Testis (tissue), 2 donors: Measurements from ENCODE around the gene DCAF10.

ENCODE experiments used
- CTCF ChIP-seq, 3 experiments: fragments of 450-650 bp in 2 of 3; fragments of 200-600 bp in 1 of 3; sonication (generic) in 1 of 3; IDR thresholded peaks; one replicate each; pipeline ENCODE4 v1.5.1; 2016 to 2019; ENCODE audit warnings: antibody characterized with exemption in 3 of 3, mild to moderate bottlenecking in 2 of 3, moderate library complexity in 1 of 3
- POLR2A ChIP-seq: fragments of 450-650 bp; IDR thresholded peaks from one replicate; pipeline ENCODE4 v1.6.1; 2017; ENCODE audit warnings: antibody characterized with exemption, mild to moderate bottlenecking, moderate library complexity

- TF ChIP-seq CTCF (IDR thresholded peaks at IDR 0.05) = no peak
- no peak for TF ChIP-seq POLR2A
Observed at GRCh38 chr9:37758747-37759146, 41.9 kb upstream of the DCAF10 start.
